HepG2 (cell line): ENCODE data around the gene COL8A2. TPM values are rescaled to one million over a fixed set of nuclear protein-coding genes. Genes with fewer than 3 reads are reported as not detected.

ENCODE experiments used
- EHMT2 ChIP-seq: fragments of 200-600 bp; sonication (generic); IDR thresholded peaks from 2 replicates; pipeline ENCODE4 v1.7.0; 2017; ENCODE audit warnings: antibody characterized with exemption, low read depth, low read length, borderline replicate concordance
- GFI1 ChIP-seq: sonication (generic); formaldehyde crosslinking; IDR thresholded peaks from 2 replicates; pipeline ENCODE4 v1.5.0; 2020; ENCODE audit warnings: missing genetic modification reagents, mild to moderate bottlenecking, borderline replicate concordance
- KDM2A ChIP-seq: sonication (generic); formaldehyde crosslinking; IDR thresholded peaks from 2 replicates; pipeline ENCODE4 v1.4.0; 2020; ENCODE audit warnings: low read depth, missing genetic modification reagents, borderline replicate concordance
- KDM4B ChIP-seq: sonication (generic); formaldehyde crosslinking; IDR thresholded peaks from 2 replicates; pipeline ENCODE4 v1.4.0; 2020; ENCODE audit warnings: missing genetic modification reagents
- MED13 ChIP-seq: sonication (generic); formaldehyde crosslinking; IDR thresholded peaks from 2 replicates; pipeline ENCODE4 v1.5.0; 2020; ENCODE audit warnings: missing genetic modification reagents
- MEIS1 ChIP-seq: sonication (generic); formaldehyde crosslinking; IDR thresholded peaks from 2 replicates; pipeline ENCODE4 v1.9.0; 2021; ENCODE audit warnings: mild to moderate bottlenecking, missing genetic modification reagents, moderate library complexity, borderline replicate concordance
- MXD4 ChIP-seq: IDR thresholded peaks from 2 replicates; pipeline ENCODE4 v1.6.1; 2016; ENCODE audit warnings: mild to moderate bottlenecking, missing biosample characterization, missing genetic modification reagents
- MYNN ChIP-seq: sonication (generic); formaldehyde crosslinking; IDR thresholded peaks from 2 replicates; pipeline ENCODE4 v1.4.0; 2020; ENCODE audit warnings: mild to moderate bottlenecking, low read depth, missing genetic modification reagents
- ONECUT2 ChIP-seq: sonication (generic); formaldehyde crosslinking; IDR thresholded peaks from 2 replicates; pipeline ENCODE4 v1.4.0; 2020; ENCODE audit warnings: missing genetic modification reagents
- RFXAP ChIP-seq: sonication (generic); formaldehyde crosslinking; IDR thresholded peaks from 2 replicates; pipeline ENCODE4 v1.4.0; 2020; ENCODE audit warnings: missing genetic modification reagents, borderline replicate concordance
- SNRNP70 ChIP-seq: fragments of 200-400 bp; formaldehyde crosslinking; IDR thresholded peaks from 2 replicates; pipeline ENCODE4 v1.6.1; 2017; ENCODE audit warnings: mild to moderate bottlenecking, low read depth, low read length, moderate library complexity
- ZBTB21 ChIP-seq: sonication (generic); formaldehyde crosslinking; IDR thresholded peaks from 2 replicates; pipeline ENCODE4 v1.4.0; 2020; ENCODE audit warnings: missing genetic modification reagents
- ZBTB40 ChIP-seq, 2 experiments: fragments of 450-650 bp in 1 of 2; sonication (generic) in 1 of 2; formaldehyde crosslinking in 1 of 2; IDR thresholded peaks; 2 replicates each; pipeline versions ENCODE4 v1.6.1 to v1.8.0; 2016 to 2022; ENCODE audit warnings: antibody characterized with exemption in 1 of 2, mild to moderate bottlenecking in 1 of 2, missing genetic modification reagents in 1 of 2
- ZHX1 ChIP-seq: sonication (generic); formaldehyde crosslinking; IDR thresholded peaks from 2 replicates; pipeline ENCODE4 v1.8.1; 2022; ENCODE audit warnings: low read depth, mild to moderate bottlenecking, missing genetic modification reagents
- ZNF432 ChIP-seq: sonication (generic); formaldehyde crosslinking; IDR thresholded peaks from 2 replicates; pipeline ENCODE4 v1.5.0; 2020; ENCODE audit warnings: missing genetic modification reagents, mild to moderate bottlenecking, borderline replicate concordance
- ZNF660 ChIP-seq: sonication (generic); formaldehyde crosslinking; IDR thresholded peaks from 2 replicates; pipeline ENCODE4 v1.5.1; 2020; ENCODE audit warnings: mild to moderate bottlenecking, low read depth, missing genetic modification reagents, borderline replicate concordance
- ZNF841 ChIP-seq: sonication (generic); formaldehyde crosslinking; IDR thresholded peaks from 2 replicates; pipeline ENCODE4 v1.8.1; 2023; ENCODE audit warnings: missing genetic modification reagents, borderline replicate concordance
- polyA plus RNA-seq, 8 experiments: library from polyadenylated mRNA; depleted of rRNA in 3 of 8; stranded (reverse) in 7 of 8; unstranded in 1 of 8; fragments of >200 nt; fragmentation: Illumina TruSeq in 4 of 8; extraction: Trizol in 4 of 8; gene quantifications; 2 replicates each; pipeline versions ENCODE4 v1.2.1 to v1.2.3, GENCODE V29; 2011 to 2016; ENCODE audit warnings: low read depth in 4 of 8, missing spikeins in 1 of 8, mixed read lengths in 1 of 8; ENCODE audit not compliant: insufficient read depth in 1 of 8
- total RNA-seq, 5 experiments: library from RNA; depleted of rRNA; stranded (reverse); fragments of >200 nt; fragmentation: Illumina TruSeq; extraction: Trizol; gene quantifications; 2 replicates each; pipeline ENCODE4 v1.2.3, GENCODE V29; 2016; ENCODE audit warnings: low read depth in 1 of 5

The COL8A2 gene
- total and polyA plus RNA-seq, 2 of the 13 experiments (the other 11 are each of a cell fraction or from before 2014, with no cell fraction given), result 0.13 to 0.24 TPM

GRCh38 chr1:36149237-36149972 is 24.4 kb upstream of the COL8A2 start, which contains the start of gene TRAPPC3 (continued):
- TF ChIP-seq SNRNP70 (no peak), ZHX1 (CRISPR knock-in tag) (peak; percentile 33; the same call in 1 of the 2 replicates), MED13 (CRISPR knock-in tag) (no peak), ZNF660 (CRISPR knock-in tag) (no peak), ZBTB40 (IDR thresholded peaks at IDR 0.05) (no peak), ZBTB40 (CRISPR knock-in tag; IDR thresholded peaks at IDR 0.05) (peak; percentile 82; the same call in 1 of the 2 replicates), MXD4 (CRISPR knock-in tag) (0 out of 2 replicates have a peak, but pooled peaks have one; percentile 51), ZNF432 (CRISPR knock-in tag) (no peak), KDM4B (no peak), MYNN (CRISPR knock-in tag) (no peak), MEIS1 (CRISPR knock-in tag) (no peak; the same call in 1 of the 2 replicates), ONECUT2 (CRISPR knock-in tag) (no peak), EHMT2 (no peak), ZBTB21 (CRISPR knock-in tag) (no peak), KDM2A (peak; percentile 69), ZNF841 (CRISPR knock-in tag) (no peak), GFI1 (CRISPR knock-in tag) (no peak; the same call in 1 of the 2 replicates), RFXAP (no peak)
